ENCODE data around the gene ANKRD39.

ANKRD39 gene

GRCh38 chr2:96824079-96824870, 33.5 kb downstream of the ANKRD39 start:
- DNase-seq (no peak), ATAC-seq (no peak)
- H3K27ac Mint-ChIP-seq, result no peak overlapping the region
- peaks cover 23% of the 10 kb centered on the region for H3K4me1 Mint-ChIP-seq
- no peak overlapping the region for H3K4me3 Mint-ChIP-seq
- no peaks in the 10 kb centered on the region for H3K9me3 Mint-ChIP-seq
- no peaks in the 10 kb centered on the region for H3K27me3 Mint-ChIP-seq
- H3K36me3 Mint-ChIP-seq (ENCODE audit: low read depth), result peaks cover 15% of the 10 kb centered on the region

- Mint-ChIP-seq H3K27ac (no peak overlapping the region), H3K4me1 (peaks cover 34% of the 10 kb centered on the region), H3K36me3 (ENCODE audit: low read depth) (peaks cover 16% of the 10 kb centered on the region), H3K9me3 (no peaks in the 10 kb centered on the region), H3K27me3 (no peaks in the 10 kb centered on the region), H3K4me3 (no peak overlapping the region)
- ATAC-seq (no peak), DNase-seq (no peak)
Observed at GRCh38 chr2:96823198-96823597, 34.6 kb downstream of the ANKRD39 start.

GRCh38 chr2:96822786-96823185, 35.0 kb downstream of the ANKRD39 start:
- Mint-ChIP-seq H3K27ac (no peak overlapping the region), H3K9me3 (no peaks in the 10 kb centered on the region), H3K4me1 (peaks cover 38% of the 10 kb centered on the region), H3K27me3 (no peaks in the 10 kb centered on the region), H3K4me3 (no peak overlapping the region), H3K36me3 (ENCODE audit: low read depth) (peaks cover 19% of the 10 kb centered on the region)
- no peak for DNase-seq
- ATAC-seq, result no peak

- Mint-ChIP-seq H3K9me3 (no peaks in the 10 kb centered on the region), H3K27ac (no peak overlapping the region), H3K4me3 (no peak overlapping the region), H3K36me3 (ENCODE audit: low read depth) (peaks cover 17% of the 10 kb centered on the region), H3K27me3 (no peaks in the 10 kb centered on the region), H3K4me1 (peaks cover 44% of the 10 kb centered on the region)
- DNase-seq (no peak), ATAC-seq (no peak)
Observed at GRCh38 chr2:96821113-96821675, 36.6 kb downstream of the ANKRD39 start.

GRCh38 chr2:96819876-96820511, 37.8 kb downstream of the ANKRD39 start:
- Mint-ChIP-seq H3K27me3 (no peaks in the 10 kb centered on the region), H3K4me1 (peaks cover 50% of the 10 kb centered on the region), H3K36me3 (ENCODE audit: low read depth) (peaks cover 17% of the 10 kb centered on the region), H3K27ac (no peak overlapping the region), H3K4me3 (no peak overlapping the region), H3K9me3 (no peaks in the 10 kb centered on the region)
- ATAC-seq (no peak), DNase-seq (no peak)

GRCh38 chr2:96819128-96819875, 38.5 kb downstream of the ANKRD39 start:
- Mint-ChIP-seq H3K36me3 (ENCODE audit: low read depth) (peaks cover 15% of the 10 kb centered on the region), H3K9me3 (no peaks in the 10 kb centered on the region), H3K27me3 (no peaks in the 10 kb centered on the region), H3K27ac (no peak overlapping the region), H3K4me3 (peak overlapping the region; percentile 83), H3K4me1 (peaks cover 52% of the 10 kb centered on the region)
- DNase-seq (no peak), ATAC-seq (no peak)

GRCh38 chr2:96817882-96818281, 39.9 kb downstream of the ANKRD39 start:
- Mint-ChIP-seq H3K4me1 (peaks cover 52% of the 10 kb centered on the region), H3K4me3 (peak overlapping the region; percentile 83), H3K36me3 (ENCODE audit: low read depth) (peaks cover 15% of the 10 kb centered on the region), H3K27me3 (no peaks in the 10 kb centered on the region), H3K27ac (peak overlapping the region; percentile 65), H3K9me3 (no peaks in the 10 kb centered on the region)
- no peak for ATAC-seq
- no peak for DNase-seq

- no peaks in the 10 kb centered on the region for H3K9me3 Mint-ChIP-seq
- DNase-seq (no peak), ATAC-seq (no peak)
- H3K4me3 Mint-ChIP-seq, result peak overlapping the region; percentile 83
- H3K36me3 Mint-ChIP-seq (ENCODE audit: low read depth), result peaks cover 15% of the 10 kb centered on the region
- H3K27ac Mint-ChIP-seq, result peak overlapping the region; percentile 65
- H3K4me1 Mint-ChIP-seq, result peaks cover 52% of the 10 kb centered on the region
- H3K27me3 Mint-ChIP-seq, result no peaks in the 10 kb centered on the region
Observed at GRCh38 chr2:96816836-96817702, 40.7 kb downstream of the ANKRD39 start.

GRCh38 chr2:96816127-96816835, 41.5 kb downstream of the ANKRD39 start, which contains the start of gene CNNM3:
Gene CNNM3 (plus strand): TSS chr2:96816268. CDS start chr2:96816278, 10 bp downstream.
- no peaks in the 10 kb centered on the region for H3K27me3 Mint-ChIP-seq
- ATAC-seq (peak; percentile 95), DNase-seq (peak; percentile 97)
- peak within 1 kb of the TSS; percentile 83 for H3K4me3 Mint-ChIP-seq
- peaks cover 47% of the 10 kb centered on the region for H3K4me1 Mint-ChIP-seq
- H3K27ac Mint-ChIP-seq, result peak within 1 kb of the TSS; percentile 65
- no peaks in the 10 kb centered on the region for H3K9me3 Mint-ChIP-seq
- H3K36me3 Mint-ChIP-seq (ENCODE audit: low read depth), result peaks cover 15% of the 10 kb centered on the region

GRCh38 chr2:96815326-96816126, 42.3 kb downstream of the ANKRD39 start:
- DNase-seq (peak; percentile 29), ATAC-seq (peak; percentile 0)
- peak overlapping the region; percentile 79 for H3K4me3 Mint-ChIP-seq
- H3K36me3 Mint-ChIP-seq (ENCODE audit: low read depth), result peaks cover 15% of the 10 kb centered on the region
- no peaks in the 10 kb centered on the region for H3K27me3 Mint-ChIP-seq
- peak overlapping the region; percentile 5 for H3K27ac Mint-ChIP-seq
- H3K4me1 Mint-ChIP-seq, result peaks cover 41% of the 10 kb centered on the region
- no peaks in the 10 kb centered on the region for H3K9me3 Mint-ChIP-seq

- DNase-seq, result no peak
- Mint-ChIP-seq H3K9me3 (no peaks in the 10 kb centered on the region), H3K27ac (no peak overlapping the region), H3K27me3 (no peaks in the 10 kb centered on the region), H3K4me3 (no peak overlapping the region), H3K4me1 (peaks cover 23% of the 10 kb centered on the region), H3K36me3 (ENCODE audit: low read depth) (peaks cover 8% of the 10 kb centered on the region)
- ATAC-seq, result no peak
Observed at GRCh38 chr2:96813656-96814055, 44.2 kb downstream of the ANKRD39 start.

- H3K4me1 Mint-ChIP-seq, result peaks cover 10% of the 10 kb centered on the region
- H3K27ac Mint-ChIP-seq, result no peak overlapping the region
- no peaks in the 10 kb centered on the region for H3K36me3 Mint-ChIP-seq (ENCODE audit: low read depth)
- no peaks in the 10 kb centered on the region for H3K27me3 Mint-ChIP-seq
- no peaks in the 10 kb centered on the region for H3K9me3 Mint-ChIP-seq
- ATAC-seq (no peak), DNase-seq (no peak)
- H3K4me3 Mint-ChIP-seq, result no peak overlapping the region
Observed at GRCh38 chr2:96811917-96812316, 45.9 kb downstream of the ANKRD39 start.

- no peak overlapping the region for H3K4me3 Mint-ChIP-seq
- DNase-seq, result no peak
- H3K4me1 Mint-ChIP-seq, result peaks cover 18% of the 10 kb centered on the region
- H3K27ac Mint-ChIP-seq, result no peak overlapping the region
- no peaks in the 10 kb centered on the region for H3K9me3 Mint-ChIP-seq
- H3K36me3 Mint-ChIP-seq (ENCODE audit: low read depth), result no peaks in the 10 kb centered on the region
- H3K27me3 Mint-ChIP-seq, result no peaks in the 10 kb centered on the region
- ATAC-seq, result no peak
Observed at GRCh38 chr2:96810783-96811192, 47.0 kb downstream of the ANKRD39 start.
